Stimulated activated CD4-positive, alpha-beta T cell treated with anti-CD3 and anti-CD28 coated beads, Interleukin-1b, Interleukin-23, amount 100 ng/mL, for 4 hours (primary cell): Measurements from ENCODE around the gene RNU2-63P.
"Not testable (repeated sequence)": the region's sequence is repeated elsewhere in the genome, so short reads cannot be mapped to it uniquely, and the experiment has no call there.

Source experiments
- DNase-seq, 2 donors: peaks; one replicate each; pipeline ENCODE4 v3.0.0-alpha.2; 2020; ENCODE audit warnings: low read depth in 2 of 2

The RNU2-63P gene

DNA sequence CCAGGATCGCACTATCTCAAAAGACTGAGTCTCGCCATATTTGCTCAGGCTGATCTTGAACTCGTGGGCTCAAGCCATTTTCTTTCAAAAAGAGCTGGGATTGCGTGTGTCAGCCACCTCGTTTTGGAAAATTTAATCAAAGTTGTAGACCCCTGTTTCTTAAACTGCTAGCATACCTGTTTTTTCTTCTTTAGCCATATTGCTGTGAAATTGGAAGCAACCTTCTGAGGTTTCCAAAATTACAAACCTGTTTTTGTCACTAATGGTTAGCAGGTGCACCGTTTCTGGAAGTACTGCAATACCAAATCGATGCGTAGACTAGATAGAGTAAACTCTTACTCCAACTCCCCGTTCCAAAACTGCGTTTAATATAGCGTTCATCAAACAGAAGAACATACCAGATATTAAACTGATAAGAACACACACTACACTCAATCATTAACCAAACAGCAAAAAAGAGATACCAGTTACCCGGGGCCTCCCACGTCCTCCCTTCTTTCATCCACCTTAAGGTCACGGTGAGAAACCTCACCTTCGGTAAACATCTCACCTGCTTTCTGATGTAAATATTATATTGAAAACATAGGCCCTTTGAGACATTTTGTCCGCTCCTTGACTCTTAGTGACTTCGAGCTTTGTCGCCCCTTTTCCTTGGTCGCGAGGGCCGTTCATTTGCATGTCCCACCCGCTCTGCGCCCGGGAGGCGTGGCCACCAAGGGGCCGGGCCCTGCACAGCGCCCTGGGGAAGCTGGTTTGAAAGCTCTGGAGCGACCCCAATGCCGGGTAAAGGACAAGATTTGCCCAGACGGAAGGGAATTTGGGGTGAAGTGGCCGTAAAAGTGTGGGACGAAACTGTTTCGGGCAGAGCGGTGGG is at the start of gene RNU2-63P:
RNU2-63P (minus strand) TSS at position 462 of the 874 bp plus-strand sequence.
- DNase-seq, result peak; percentile 68 to 71

DNA sequence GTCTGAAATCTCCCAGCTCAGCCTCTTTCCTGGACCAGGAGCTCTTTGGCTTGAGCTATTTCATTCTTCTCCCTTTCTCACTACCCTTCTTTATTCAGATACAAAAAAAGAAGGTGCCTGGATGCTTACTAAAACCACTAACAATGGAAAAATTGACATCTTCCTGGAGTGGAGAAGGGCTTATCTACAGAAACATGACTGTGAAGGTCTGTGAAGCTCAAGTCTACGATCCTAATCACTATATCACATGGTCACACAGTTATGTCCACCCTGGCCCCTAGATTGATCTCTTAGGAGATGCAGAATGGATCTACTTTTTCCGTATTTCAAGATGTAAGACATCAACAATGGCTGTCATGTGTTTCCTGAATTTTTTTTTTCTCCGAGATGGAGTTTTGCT is 44.9 kb upstream of the RNU2-63P start:
- no peak for DNase-seq

DNA sequence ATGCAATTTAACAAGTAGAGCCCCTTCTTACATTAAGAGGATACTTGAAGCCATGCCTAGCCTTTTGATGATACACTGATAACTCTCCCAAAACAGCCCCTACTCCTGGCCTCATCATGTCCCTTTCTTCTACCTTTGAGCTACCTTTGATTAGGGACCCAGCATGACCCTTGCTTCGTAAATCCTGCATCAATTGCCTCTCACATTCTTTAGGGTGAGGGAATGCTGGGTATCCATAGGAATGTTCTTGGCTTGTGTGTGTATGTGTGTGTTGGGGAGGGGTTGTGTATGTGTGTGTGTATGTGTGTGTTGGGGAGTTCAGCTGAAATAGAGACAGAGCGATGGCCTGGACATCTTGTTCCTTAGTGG is 44.5 kb upstream of the RNU2-63P start:
- DNase-seq, result no peak

- DNase-seq, result peak in 1 of 2 donors; percentile 28
These were observed 43.9 kb upstream of the RNU2-63P start for GRCh38 chr2:88059979-88060906.

DNA sequence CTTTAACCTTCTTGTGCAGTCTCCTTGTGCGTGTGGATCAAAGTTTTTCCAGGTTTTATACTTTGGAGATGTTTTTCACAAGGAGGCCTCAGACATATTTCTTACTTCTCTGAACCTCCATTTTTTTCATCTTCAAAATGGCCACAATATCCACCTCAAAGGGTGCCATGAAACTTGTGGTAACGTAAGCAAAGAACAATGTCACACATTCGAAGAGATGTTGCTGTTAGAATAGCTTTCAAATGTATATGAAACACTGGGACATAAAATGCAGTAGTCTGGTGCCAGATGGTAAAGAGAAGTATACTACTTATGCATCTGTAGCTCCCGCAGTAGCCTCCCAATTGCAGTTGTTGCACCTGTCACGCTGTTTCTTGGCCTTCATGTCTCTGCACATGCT is 41.8 kb upstream of the RNU2-63P start:
- no peak for DNase-seq

DNA sequence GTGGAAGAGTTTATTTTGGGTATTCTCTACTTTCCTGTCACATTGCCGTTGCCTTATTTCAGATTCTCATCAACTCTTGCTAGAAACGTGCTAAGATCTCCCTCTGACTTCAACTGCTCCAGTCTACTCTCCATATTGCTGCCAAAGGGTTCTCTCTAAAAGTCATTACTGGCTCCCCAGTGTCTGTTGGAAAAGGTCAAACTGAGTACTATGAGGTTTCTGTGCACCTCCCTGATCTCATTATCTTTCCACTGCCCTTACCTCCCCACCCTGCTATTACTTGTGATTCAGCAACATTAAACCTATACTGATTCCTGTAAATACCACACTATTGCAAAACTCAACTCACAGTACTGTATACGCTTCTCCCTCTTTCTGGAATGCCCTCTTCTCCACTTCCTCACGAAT is 41.1 kb upstream of the RNU2-63P start:
- DNase-seq, result no peak

- DNase-seq, result peak; percentile 88 to 89
These were observed 39.2 kb upstream of the RNU2-63P start, which contains the start of gene KRCC1 for GRCh38 chr2:88055371-88056128. KRCC1 (minus strand) TSS chr2:88055783; CDS start chr2:88028563, 27,220 bp downstream.

DNA sequence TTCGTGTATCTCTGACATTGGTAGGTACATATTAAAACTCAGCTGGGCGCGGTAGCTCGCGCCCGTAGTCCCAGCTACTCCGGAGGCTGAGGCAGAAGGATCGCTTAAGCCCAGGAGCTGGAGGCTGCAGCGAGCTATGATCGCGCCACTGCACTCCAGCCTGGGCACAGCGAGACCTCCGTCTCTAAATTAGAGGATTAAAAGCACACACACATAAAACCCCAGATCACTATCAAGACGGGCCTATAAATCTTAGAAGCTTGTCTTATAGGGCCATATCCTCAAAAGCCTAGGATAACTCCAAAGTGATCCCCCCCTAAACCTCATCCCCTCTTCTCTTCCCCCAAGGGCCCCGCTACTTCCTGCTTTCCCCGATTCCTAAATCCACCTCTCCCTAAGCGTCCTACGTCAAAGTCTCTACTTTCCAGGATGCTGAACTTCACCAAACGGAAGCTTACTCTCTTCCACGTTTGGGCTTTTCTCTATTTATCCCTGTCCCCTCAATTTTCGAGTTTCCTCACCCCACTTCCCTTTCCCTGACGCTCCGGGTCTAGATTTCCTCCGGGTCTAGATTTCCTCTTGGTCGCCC is 38.5 kb upstream of the RNU2-63P start:
- DNase-seq, result no peak

- no peak for DNase-seq
These were observed 37.8 kb upstream of the RNU2-63P start for GRCh38 chr2:88053934-88054781.

DNA sequence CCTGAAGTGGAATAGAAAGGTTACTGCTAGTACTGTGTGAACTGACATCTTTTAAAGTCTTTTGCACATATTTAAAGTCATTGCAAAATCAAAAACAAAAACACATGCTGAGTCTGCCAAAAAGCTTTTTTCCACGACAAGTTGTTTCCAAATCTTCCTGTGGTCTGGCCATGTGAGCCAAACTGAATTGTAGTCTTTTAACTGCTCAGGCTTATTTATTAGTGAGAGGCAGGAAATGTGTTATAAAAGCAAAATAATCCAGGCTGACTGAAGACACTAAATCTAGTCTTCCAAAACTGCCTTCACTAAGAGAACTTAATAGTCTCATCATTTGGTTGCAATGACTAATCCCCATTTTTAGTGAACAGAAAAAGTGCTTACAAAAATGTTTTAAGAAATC is 36.9 kb upstream of the RNU2-63P start:
- no peak for DNase-seq

GRCh38 chr2:88051792-88052191 is 35.4 kb upstream of the RNU2-63P start:
- DNase-seq, result no peak

GRCh38 chr2:88049622-88050021 is 33.3 kb upstream of the RNU2-63P start:
- no peak for DNase-seq

DNA sequence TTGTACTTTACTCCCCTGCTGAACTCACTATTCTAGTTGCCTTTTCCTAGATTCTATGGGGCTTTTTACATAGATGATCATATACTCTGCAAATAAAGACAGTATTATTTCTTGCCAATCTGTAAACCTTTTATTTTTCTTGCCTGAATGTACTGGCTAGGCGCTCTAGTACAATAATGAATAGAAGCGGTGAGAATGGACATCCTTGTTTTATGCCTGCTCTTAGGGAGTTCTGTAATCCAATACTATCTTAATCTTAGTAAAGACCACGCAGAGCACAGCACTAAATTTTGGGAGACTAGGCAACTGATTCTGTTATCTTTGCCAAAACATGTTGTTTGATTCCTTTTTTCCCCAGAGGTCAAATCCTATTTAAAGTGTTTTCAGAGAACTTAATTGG is 32.2 kb upstream of the RNU2-63P start:
- no peak for DNase-seq

GRCh38 chr2:88045561-88045960 is 29.2 kb upstream of the RNU2-63P start:
- not testable (repeated sequence) for DNase-seq

DNA sequence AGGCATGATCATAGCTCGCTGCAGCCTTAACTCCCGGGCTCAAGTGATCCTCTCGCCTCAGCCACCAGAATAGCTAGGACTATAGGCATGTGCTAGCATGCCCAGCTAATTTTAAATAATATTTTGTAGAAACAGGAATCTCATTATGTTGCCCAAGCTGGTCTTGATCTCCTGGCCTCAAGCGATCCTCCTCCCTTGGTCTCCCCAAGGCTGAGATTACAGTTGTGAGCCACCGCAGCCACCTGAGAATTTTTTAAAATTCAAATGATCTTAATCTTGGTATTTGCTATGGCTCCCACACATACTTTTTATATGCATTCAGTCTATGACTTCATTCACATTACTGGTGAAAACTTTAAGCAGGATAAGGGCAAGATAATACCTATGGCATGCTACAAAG is 26.1 kb upstream of the RNU2-63P start:
- no peak for DNase-seq

- DNase-seq, result no peak
These were observed 22.1 kb upstream of the RNU2-63P start for GRCh38 chr2:88038263-88039105.

- DNase-seq, result no peak
These were observed 20.3 kb upstream of the RNU2-63P start for GRCh38 chr2:88036606-88037005.

DNA sequence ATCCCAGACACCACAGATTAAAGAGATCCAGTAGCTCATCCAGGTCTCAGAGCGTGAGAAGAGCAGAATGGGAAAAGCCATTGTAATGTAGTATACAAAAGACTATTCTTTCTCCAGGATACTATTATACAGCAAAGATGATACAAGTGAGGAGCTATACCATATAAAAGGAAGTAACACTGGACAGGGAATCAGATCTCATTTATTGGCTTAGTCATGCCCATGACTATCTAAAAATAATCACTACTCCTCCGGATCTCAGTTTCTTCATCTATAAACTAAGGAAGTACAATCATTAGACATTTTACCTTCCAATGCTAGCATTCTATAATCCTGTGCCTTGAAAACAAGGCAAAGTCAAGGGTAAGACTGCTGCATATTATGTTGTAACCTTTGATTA is 19.8 kb upstream of the RNU2-63P start:
- DNase-seq, result no peak

GRCh38 chr2:88032070-88032702 is 15.8 kb upstream of the RNU2-63P start:
- DNase-seq, result no peak
